ENCODE data around the gene ZFR.

- TF ChIP-seq ZNF354B (CRISPR knock-in tag; IDR thresholded peaks at IDR 0.05), result no peak
- TF ChIP-seq ZNF274 (IDR thresholded peaks at IDR 0.05; ENCODE audit: borderline replicate concordance, low read depth, low read length), result no peak
- TF ChIP-seq, protein P1, sequence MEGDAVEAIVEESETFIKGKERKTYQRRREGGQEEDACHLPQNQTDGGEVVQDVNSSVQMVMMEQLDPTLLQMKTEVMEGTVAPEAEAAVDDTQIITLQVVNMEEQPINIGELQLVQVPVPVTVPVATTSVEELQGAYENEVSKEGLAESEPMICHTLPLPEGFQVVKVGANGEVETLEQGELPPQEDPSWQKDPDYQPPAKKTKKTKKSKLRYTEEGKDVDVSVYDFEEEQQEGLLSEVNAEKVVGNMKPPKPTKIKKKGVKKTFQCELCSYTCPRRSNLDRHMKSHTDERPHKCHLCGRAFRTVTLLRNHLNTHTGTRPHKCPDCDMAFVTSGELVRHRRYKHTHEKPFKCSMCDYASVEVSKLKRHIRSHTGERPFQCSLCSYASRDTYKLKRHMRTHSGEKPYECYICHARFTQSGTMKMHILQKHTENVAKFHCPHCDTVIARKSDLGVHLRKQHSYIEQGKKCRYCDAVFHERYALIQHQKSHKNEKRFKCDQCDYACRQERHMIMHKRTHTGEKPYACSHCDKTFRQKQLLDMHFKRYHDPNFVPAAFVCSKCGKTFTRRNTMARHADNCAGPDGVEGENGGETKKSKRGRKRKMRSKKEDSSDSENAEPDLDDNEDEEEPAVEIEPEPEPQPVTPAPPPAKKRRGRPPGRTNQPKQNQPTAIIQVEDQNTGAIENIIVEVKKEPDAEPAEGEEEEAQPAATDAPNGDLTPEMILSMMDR (IDR thresholded peaks at IDR 0.05 in 2 of 3, conservative IDR thresholded peaks at IDR 0.05 in 1 of 3; ENCODE audit: insufficient read depth in 2 of 3, low read depth in 1 of 3, low read length in 3 of 3), result no peak
- TF ChIP-seq SRSF7 (optimal IDR thresholded peaks at IDR 0.05; ENCODE audit: low read depth, low read length), result no peak
- no peak for TF ChIP-seq EP300 (IDR thresholded peaks at IDR 0.05; ENCODE audit: low read length)
- no peak for TF ChIP-seq MITF (IDR thresholded peaks at IDR 0.05)
- no peak for TF ChIP-seq NFYB (IDR thresholded peaks at IDR 0.05; ENCODE audit: extremely low read depth, insufficient read length)
- no peak for TF ChIP-seq PHF20 (IDR thresholded peaks at IDR 0.05; ENCODE audit: partially characterized antibody)
- TF ChIP-seq ZNF699 (CRISPR knock-in tag; IDR thresholded peaks at IDR 0.05; ENCODE audit: insufficient replicate concordance), result no peak
- no peak for TF ChIP-seq SMARCA4 (IDR thresholded peaks at IDR 0.05)
- no peak for TF ChIP-seq ZNF3 (CRISPR knock-in tag; IDR thresholded peaks at IDR 0.05)
- TF ChIP-seq TOE1 (IDR thresholded peaks at IDR 0.05; ENCODE audit: borderline replicate concordance), result no peak
- no peak for TF ChIP-seq TOE1 (CRISPR knock-in tag; IDR thresholded peaks at IDR 0.05; ENCODE audit: borderline replicate concordance, low read depth)
- TF ChIP-seq PHF8 (IDR thresholded peaks at IDR 0.05; ENCODE audit: borderline replicate concordance, low read length), result no peak
Observed at GRCh38 chr5:32352685-32353084, 91.9 kb downstream of the ZFR start.
